Loucy (cell line): ENCODE measurements around the gene TECPR2.

Experiments used
- CTCF ChIP-seq: fragments of 200-600 bp; sonication (generic); conservative IDR thresholded peaks from 2 replicates; pipeline ENCODE4 v1.5.1; 2014; ENCODE audit warnings: mild to moderate bottlenecking, antibody characterized with exemption, low read length
- EZH2phosphoT487 ChIP-seq: fragments of 200-600 bp; IDR thresholded peaks from 2 replicates; pipeline ENCODE4 v1.6.1; 2018; ENCODE audit warnings: antibody characterized with exemption, mild to moderate bottlenecking, moderate library complexity, borderline replicate concordance

GRCh38 chr14:102486513-102487203, 123.9 kb downstream of the TECPR2 start:
- TF ChIP-seq CTCF (no peak), EZH2phosphoT487 (no peak)
